Stomach smooth muscle (tissue), 2 donors: ENCODE data around the gene ALOX15B.

Experiments used
- H3K27ac ChIP-seq: one replicate; pipeline ENCODE4 v1.7.0; 2013; ENCODE audit warnings: mild to moderate bottlenecking, low read length, inconsistent platforms
- H3K27me3 ChIP-seq, 2 donors: one replicate each; pipeline ENCODE4 v1.7.0; 2013; ENCODE audit warnings: low read length in 2 of 2; ENCODE audit not compliant: insufficient read depth in 2 of 2, control insufficient read depth in 1 of 2
- H3K36me3 ChIP-seq, 2 donors: one replicate each; pipeline ENCODE4 v1.7.0; 2013; ENCODE audit warnings: low read length in 2 of 2; ENCODE audit not compliant: control insufficient read depth in 2 of 2, insufficient read depth in 2 of 2
- H3K4me1 ChIP-seq: one replicate; pipeline ENCODE4 v1.7.0; 2013; ENCODE audit warnings: low read length; ENCODE audit not compliant: control insufficient read depth, insufficient read depth
- H3K4me3 ChIP-seq, 2 donors: one replicate each; pipeline ENCODE4 v1.7.0; 2013; ENCODE audit warnings: low read length in 2 of 2
- H3K9ac ChIP-seq, 2 donors: one replicate each; pipeline ENCODE4 v1.7.0; 2013; ENCODE audit warnings: low read length in 2 of 2, mild to moderate bottlenecking in 1 of 2
- H3K9me3 ChIP-seq, 2 donors: one replicate each; pipeline ENCODE4 v1.7.0; 2013; ENCODE audit warnings: low read length in 2 of 2; ENCODE audit not compliant: control insufficient read depth in 2 of 2
- donor health status: healthy.
- donor health status: Pancreatic carcinoma.

Gene ALOX15B

DNA sequence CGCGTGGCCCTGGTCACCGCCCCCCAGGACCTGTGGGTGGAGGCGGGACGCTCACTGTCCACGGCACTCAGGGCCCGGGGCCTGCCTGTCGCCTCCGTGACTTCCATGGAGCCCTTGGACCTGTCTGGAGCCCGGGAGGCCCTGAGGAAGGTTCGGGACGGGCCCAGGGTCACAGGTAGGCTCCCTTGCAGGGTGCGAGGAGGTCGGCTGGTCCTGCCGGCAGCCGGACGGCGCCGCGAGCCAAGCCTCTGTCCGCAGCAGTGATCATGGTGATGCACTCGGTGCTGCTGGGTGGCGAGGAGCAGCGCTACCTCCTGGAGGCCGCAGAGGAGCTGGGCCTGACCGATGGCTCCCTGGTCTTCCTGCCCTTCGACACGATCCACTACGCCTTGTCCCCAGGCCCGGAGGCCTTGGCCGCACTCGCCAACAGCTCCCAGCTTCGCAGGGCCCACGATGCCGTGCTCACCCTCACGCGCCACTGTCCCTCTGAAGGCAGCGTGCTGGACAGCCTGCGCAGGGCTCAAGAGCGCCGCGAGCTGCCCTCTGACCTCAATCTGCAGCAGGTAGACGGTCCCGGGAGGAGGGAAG, 35.2 kb upstream of the ALOX15B start:
- Histone ChIP-seq H3K4me1 (peaks cover 13% of the 10 kb centered on the region), H3K27ac (no peak overlapping the region), H3K9me3 (no peaks in the 10 kb centered on the region), H3K9ac (no peak overlapping the region), H3K4me3 (peak overlapping the region in 1 of 2 donors; percentile 40), H3K27me3 (peaks cover 37 to 47% of the 10 kb centered on the region in 2 donors), H3K36me3 (no peaks in the 10 kb centered on the region)

DNA sequence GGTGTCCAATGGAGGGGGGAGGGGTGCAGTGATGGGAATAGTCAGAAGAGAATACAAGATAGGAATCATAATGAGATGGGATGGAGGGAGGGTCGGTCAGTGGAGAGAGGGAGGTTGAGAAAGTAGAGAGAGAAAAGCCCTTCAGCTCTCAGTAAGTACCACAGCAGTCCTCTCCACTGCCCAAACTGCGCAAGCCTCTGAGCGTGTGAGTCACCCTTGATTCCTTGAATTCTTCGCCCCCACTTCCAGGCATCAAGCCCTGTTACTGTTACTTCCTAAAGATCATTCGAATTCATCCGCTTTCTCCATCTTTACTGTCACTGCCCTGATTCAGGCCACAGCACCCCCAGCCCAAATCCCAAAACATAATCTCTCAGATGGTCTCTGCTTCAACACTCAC, 34.0 kb upstream of the ALOX15B start:
- H3K27me3 ChIP-seq, result peaks cover 37 to 47% of the 10 kb centered on the region in 2 donors
- no peak overlapping the region for H3K4me3 ChIP-seq
- H3K9ac ChIP-seq, result no peak overlapping the region
- no peaks in the 10 kb centered on the region for H3K9me3 ChIP-seq
- peaks cover 13% of the 10 kb centered on the region for H3K4me1 ChIP-seq
- no peaks in the 10 kb centered on the region for H3K36me3 ChIP-seq
- no peak overlapping the region for H3K27ac ChIP-seq

GRCh38 chr17:8005357-8005756, 33.5 kb upstream of the ALOX15B start:
- peaks cover 13% of the 10 kb centered on the region for H3K4me1 ChIP-seq
- H3K27me3 ChIP-seq, result peaks cover 37 to 47% of the 10 kb centered on the region in 2 donors
- H3K27ac ChIP-seq, result no peak overlapping the region
- no peak overlapping the region for H3K9ac ChIP-seq
- no peak overlapping the region for H3K4me3 ChIP-seq
- H3K36me3 ChIP-seq, result no peaks in the 10 kb centered on the region
- no peaks in the 10 kb centered on the region for H3K9me3 ChIP-seq

GRCh38 chr17:8005967-8006730, 32.7 kb upstream of the ALOX15B start:
- Histone ChIP-seq H3K9ac (no peak overlapping the region), H3K9me3 (no peaks in the 10 kb centered on the region), H3K27me3 (peaks cover 33 to 43% of the 10 kb centered on the region in 2 donors), H3K4me3 (no peak overlapping the region), H3K36me3 (no peaks in the 10 kb centered on the region), H3K27ac (no peak overlapping the region), H3K4me1 (peaks cover 13% of the 10 kb centered on the region)

GRCh38 chr17:8006836-8007680, 31.8 kb upstream of the ALOX15B start:
- H3K36me3 ChIP-seq, result no peaks in the 10 kb centered on the region
- no peak overlapping the region for H3K9ac ChIP-seq
- peaks cover 30 to 41% of the 10 kb centered on the region in 2 donors for H3K27me3 ChIP-seq
- no peaks in the 10 kb centered on the region for H3K9me3 ChIP-seq
- H3K27ac ChIP-seq, result no peak overlapping the region
- no peak overlapping the region for H3K4me3 ChIP-seq
- H3K4me1 ChIP-seq, result peaks cover 13% of the 10 kb centered on the region

GRCh38 chr17:8007836-8008235, 31.0 kb upstream of the ALOX15B start:
- H3K9me3 ChIP-seq, result no peaks in the 10 kb centered on the region
- no peak overlapping the region for H3K9ac ChIP-seq
- peaks cover 7% of the 10 kb centered on the region for H3K4me1 ChIP-seq
- no peaks in the 10 kb centered on the region for H3K36me3 ChIP-seq
- no peak overlapping the region for H3K27ac ChIP-seq
- H3K27me3 ChIP-seq, result peaks cover 22 to 35% of the 10 kb centered on the region in 2 donors
- H3K4me3 ChIP-seq, result no peak overlapping the region

GRCh38 chr17:8012045-8012580, 26.7 kb upstream of the ALOX15B start:
- Histone ChIP-seq H3K9ac (no peak overlapping the region), H3K36me3 (no peaks in the 10 kb centered on the region), H3K4me3 (no peak overlapping the region), H3K4me1 (peaks cover 14% of the 10 kb centered on the region), H3K9me3 (no peaks in the 10 kb centered on the region), H3K27ac (no peak overlapping the region), H3K27me3 (peaks cover 22 to 26% of the 10 kb centered on the region in 2 donors)

DNA sequence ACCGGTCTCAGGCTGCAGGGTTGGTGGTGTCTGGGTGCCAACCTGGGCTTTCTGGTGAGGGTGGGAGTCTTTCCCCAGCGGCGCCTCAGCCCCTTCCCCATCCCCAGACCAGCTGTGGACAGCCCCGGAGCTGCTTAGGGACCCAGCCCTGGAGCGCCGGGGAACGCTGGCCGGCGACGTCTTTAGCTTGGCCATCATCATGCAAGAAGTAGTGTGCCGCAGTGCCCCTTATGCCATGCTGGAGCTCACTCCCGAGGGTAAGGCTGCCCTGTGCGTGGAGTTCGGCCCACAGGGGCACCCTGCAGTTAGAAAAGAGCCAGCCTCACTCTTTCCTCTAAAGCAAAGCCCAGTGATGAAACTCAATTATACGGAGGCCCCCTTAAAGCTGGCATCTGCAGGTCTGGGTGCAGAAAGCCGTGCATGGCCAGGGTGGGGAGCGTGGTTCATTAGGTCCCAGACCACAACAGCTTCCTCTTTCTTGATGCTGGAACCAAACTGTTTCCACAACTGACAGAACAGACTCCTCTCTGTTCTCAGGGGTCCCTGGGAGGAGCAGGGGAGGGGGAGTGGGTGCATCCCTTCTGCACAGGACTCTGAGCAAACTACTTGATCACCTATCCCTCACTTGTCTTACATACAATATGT, 25.7 kb upstream of the ALOX15B start:
- Histone ChIP-seq H3K4me3 (no peak overlapping the region), H3K27me3 (peaks cover 20 to 28% of the 10 kb centered on the region in 2 donors), H3K36me3 (no peaks in the 10 kb centered on the region), H3K9me3 (no peaks in the 10 kb centered on the region), H3K9ac (no peak overlapping the region), H3K27ac (no peak overlapping the region), H3K4me1 (peaks cover 16% of the 10 kb centered on the region)

- Histone ChIP-seq H3K27me3 (peaks cover 20 to 28% of the 10 kb centered on the region in 2 donors), H3K27ac (no peak overlapping the region), H3K36me3 (no peaks in the 10 kb centered on the region), H3K9me3 (no peaks in the 10 kb centered on the region), H3K9ac (no peak overlapping the region), H3K4me3 (no peak overlapping the region), H3K4me1 (peaks cover 16% of the 10 kb centered on the region)
These were observed 24.9 kb upstream of the ALOX15B start for GRCh38 chr17:8013731-8014557.

GRCh38 chr17:8014558-8014850, 24.4 kb upstream of the ALOX15B start:
- Histone ChIP-seq H3K27me3 (peaks cover 22 to 28% of the 10 kb centered on the region in 2 donors), H3K9me3 (no peaks in the 10 kb centered on the region), H3K27ac (no peak overlapping the region), H3K4me1 (peaks cover 16% of the 10 kb centered on the region), H3K9ac (no peak overlapping the region), H3K4me3 (no peak overlapping the region), H3K36me3 (no peaks in the 10 kb centered on the region)
